Measurements from ENCODE around the gene PLCL2. TPM values are rescaled to one million over a fixed set of nuclear protein-coding genes. Genes with fewer than 3 reads are reported as not detected.

PLCL2 gene
- total and polyA plus RNA-seq, 4 donors, result 1.5 to 16.5 (median 9.4) TPM

DNA sequence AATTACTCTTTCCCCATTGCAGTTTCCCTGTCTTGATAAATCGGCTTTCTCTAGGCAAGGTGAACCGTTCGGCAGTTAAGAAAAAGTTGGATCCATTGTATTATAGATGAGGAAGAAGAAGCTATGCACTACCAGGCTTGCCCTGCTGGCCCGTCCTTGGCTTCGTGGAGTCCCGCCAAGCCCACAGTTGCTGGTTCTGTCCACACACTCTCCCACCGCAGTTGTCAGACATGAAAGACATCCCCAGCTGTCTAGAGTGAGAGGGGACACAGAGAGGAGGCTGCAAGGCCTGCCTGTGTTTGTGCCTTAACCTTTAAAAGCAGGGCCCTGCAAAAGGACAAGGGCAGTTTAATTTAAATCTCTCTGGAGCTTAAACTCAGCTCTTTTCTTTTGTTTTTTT is 47.2 kb upstream of the PLCL2 start:
- Histone ChIP-seq H3K9me3 (ENCODE audit: control insufficient read depth in 4 of 4, low read length in 3 of 4) (no peaks in the 10 kb centered on the region), H3K27me3 (ENCODE audit: control insufficient read depth in 4 of 4, insufficient read depth in 4 of 4, low read length in 3 of 4) (no peaks in the 10 kb centered on the region), H3K36me3 (ENCODE audit: control insufficient read depth in 4 of 4, insufficient read depth in 3 of 4, low read depth in 1 of 4, low read length in 3 of 4) (no peaks in the 10 kb centered on the region), H3K27ac (ENCODE audit: low read depth in 1 of 2, low read length in 2 of 2) (peak overlapping the region; percentile 88 to 92), H3K4me1 (ENCODE audit: control insufficient read depth in 4 of 4, insufficient read depth in 4 of 4, low read length in 3 of 4) (peaks cover 6 to 49% (median 27%) of the 10 kb centered on the region in 4 donors), H3K4me3 (ENCODE audit: low read depth in 1 of 3, low read length in 3 of 3) (no peak overlapping the region), H3K9ac (ENCODE audit: low read depth in 1 of 2, low read length in 2 of 2) (no peak overlapping the region)
- no peak for DNase-seq (ENCODE audit: low spot score)
- 67% methylated on average over 7 of the region's 7 CpGs for WGBS
- TF ChIP-seq HNF4G (IDR thresholded peaks at IDR 0.05) (no peak), HNF4A (conservative IDR thresholded peaks at IDR 0.05) (no peak), NR2F2 (IDR thresholded peaks at IDR 0.05) (no peak), JUND (IDR thresholded peaks at IDR 0.05) (no peak), RAD21 (IDR thresholded peaks at IDR 0.05) (no peak), TAF1 (conservative IDR thresholded peaks at IDR 0.05) (no peak), SP1 (IDR thresholded peaks at IDR 0.05) (no peak), YY1 (IDR thresholded peaks at IDR 0.05) (no peak), GABPA (IDR thresholded peaks at IDR 0.05 in 1 of 2, conservative IDR thresholded peaks at IDR 0.05 in 1 of 2) (no peak), FOXA1 (IDR thresholded peaks at IDR 0.05) (no peak), EGR1 (IDR thresholded peaks at IDR 0.05; ENCODE audit: low read depth in 2 of 2) (no peak), FOXA2 (IDR thresholded peaks at IDR 0.05) (no peak), RXRA (IDR thresholded peaks at IDR 0.05) (no peak)
- TF ChIP-seq, protein P1, sequence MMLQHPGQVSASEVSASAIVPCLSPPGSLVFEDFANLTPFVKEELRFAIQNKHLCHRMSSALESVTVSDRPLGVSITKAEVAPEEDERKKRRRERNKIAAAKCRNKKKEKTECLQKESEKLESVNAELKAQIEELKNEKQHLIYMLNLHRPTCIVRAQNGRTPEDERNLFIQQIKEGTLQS (IDR thresholded peaks at IDR 0.05), result no peak
- TF ChIP-seq, protein P2, sequence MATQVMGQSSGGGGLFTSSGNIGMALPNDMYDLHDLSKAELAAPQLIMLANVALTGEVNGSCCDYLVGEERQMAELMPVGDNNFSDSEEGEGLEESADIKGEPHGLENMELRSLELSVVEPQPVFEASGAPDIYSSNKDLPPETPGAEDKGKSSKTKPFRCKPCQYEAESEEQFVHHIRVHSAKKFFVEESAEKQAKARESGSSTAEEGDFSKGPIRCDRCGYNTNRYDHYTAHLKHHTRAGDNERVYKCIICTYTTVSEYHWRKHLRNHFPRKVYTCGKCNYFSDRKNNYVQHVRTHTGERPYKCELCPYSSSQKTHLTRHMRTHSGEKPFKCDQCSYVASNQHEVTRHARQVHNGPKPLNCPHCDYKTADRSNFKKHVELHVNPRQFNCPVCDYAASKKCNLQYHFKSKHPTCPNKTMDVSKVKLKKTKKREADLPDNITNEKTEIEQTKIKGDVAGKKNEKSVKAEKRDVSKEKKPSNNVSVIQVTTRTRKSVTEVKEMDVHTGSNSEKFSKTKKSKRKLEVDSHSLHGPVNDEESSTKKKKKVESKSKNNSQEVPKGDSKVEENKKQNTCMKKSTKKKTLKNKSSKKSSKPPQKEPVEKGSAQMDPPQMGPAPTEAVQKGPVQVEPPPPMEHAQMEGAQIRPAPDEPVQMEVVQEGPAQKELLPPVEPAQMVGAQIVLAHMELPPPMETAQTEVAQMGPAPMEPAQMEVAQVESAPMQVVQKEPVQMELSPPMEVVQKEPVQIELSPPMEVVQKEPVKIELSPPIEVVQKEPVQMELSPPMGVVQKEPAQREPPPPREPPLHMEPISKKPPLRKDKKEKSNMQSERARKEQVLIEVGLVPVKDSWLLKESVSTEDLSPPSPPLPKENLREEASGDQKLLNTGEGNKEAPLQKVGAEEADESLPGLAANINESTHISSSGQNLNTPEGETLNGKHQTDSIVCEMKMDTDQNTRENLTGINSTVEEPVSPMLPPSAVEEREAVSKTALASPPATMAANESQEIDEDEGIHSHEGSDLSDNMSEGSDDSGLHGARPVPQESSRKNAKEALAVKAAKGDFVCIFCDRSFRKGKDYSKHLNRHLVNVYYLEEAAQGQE (IDR thresholded peaks at IDR 0.05), result no peak
- TF ChIP-seq, protein P3, sequence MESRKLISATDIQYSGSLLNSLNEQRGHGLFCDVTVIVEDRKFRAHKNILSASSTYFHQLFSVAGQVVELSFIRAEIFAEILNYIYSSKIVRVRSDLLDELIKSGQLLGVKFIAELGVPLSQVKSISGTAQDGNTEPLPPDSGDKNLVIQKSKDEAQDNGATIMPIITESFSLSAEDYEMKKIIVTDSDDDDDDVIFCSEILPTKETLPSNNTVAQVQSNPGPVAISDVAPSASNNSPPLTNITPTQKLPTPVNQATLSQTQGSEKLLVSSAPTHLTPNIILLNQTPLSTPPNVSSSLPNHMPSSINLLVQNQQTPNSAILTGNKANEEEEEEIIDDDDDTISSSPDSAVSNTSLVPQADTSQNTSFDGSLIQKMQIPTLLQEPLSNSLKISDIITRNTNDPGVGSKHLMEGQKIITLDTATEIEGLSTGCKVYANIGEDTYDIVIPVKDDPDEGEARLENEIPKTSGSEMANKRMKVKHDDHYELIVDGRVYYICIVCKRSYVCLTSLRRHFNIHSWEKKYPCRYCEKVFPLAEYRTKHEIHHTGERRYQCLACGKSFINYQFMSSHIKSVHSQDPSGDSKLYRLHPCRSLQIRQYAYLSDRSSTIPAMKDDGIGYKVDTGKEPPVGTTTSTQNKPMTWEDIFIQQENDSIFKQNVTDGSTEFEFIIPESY (IDR thresholded peaks at IDR 0.05), result no peak
- TF ChIP-seq, protein P4, sequence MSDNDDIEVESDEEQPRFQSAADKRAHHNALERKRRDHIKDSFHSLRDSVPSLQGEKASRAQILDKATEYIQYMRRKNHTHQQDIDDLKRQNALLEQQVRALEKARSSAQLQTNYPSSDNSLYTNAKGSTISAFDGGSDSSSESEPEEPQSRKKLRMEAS (IDR thresholded peaks at IDR 0.05), result no peak
- TF ChIP-seq, protein P5, sequence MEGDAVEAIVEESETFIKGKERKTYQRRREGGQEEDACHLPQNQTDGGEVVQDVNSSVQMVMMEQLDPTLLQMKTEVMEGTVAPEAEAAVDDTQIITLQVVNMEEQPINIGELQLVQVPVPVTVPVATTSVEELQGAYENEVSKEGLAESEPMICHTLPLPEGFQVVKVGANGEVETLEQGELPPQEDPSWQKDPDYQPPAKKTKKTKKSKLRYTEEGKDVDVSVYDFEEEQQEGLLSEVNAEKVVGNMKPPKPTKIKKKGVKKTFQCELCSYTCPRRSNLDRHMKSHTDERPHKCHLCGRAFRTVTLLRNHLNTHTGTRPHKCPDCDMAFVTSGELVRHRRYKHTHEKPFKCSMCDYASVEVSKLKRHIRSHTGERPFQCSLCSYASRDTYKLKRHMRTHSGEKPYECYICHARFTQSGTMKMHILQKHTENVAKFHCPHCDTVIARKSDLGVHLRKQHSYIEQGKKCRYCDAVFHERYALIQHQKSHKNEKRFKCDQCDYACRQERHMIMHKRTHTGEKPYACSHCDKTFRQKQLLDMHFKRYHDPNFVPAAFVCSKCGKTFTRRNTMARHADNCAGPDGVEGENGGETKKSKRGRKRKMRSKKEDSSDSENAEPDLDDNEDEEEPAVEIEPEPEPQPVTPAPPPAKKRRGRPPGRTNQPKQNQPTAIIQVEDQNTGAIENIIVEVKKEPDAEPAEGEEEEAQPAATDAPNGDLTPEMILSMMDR (IDR thresholded peaks at IDR 0.05; ENCODE audit: low read depth, low read length, missing input control), result no peak
